ENCODE measurements around the gene GALNT12. TPM values are rescaled to one million over a fixed set of nuclear protein-coding genes. Genes with fewer than 3 reads are reported as not detected.

GALNT12 gene
- total RNA-seq, 1 experiment from 2014 or later, result 52.9 TPM

DNA sequence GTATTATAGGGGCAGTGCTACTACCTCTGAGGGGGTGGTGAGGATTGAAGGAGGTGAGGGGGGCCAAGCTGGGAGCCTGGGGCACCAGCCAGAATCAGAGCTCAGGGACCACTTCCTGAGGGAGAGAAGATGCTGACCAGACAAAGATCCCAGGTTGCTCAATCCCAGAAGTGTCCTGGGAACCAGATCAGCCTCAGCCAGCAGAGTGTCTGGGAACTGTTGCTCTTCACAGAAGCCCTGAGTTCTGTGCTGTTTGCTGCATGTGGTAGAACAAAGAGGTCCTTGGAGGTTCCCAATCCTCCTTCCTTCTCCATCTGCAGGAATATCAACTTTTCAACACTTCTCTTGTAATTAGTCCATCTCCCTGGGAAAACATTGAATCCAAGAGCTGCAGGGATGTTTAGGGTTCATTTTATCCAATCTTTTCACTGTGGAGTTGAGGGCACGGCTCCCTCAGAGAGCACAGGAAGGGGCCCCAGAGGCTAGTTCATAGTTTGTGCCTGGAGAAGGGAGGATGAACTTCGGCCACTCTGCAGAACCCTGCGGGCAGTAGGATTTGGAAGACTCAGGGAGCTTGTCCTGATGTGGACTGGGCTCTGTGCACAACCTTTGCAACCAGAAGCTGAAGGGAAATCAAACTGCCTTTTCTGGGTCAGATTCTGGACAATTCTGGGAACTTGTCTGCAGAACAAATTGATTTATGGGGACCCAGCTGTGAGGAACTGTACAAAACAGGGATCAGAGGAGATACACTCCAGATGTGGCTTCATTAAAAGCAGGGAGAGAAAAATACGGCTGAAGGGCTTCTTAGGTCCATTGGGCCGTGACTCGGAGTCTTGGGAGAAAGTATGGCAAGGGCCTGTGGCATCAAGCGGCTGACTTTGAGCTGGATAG lies 57.1 kb downstream of the GALNT12 start:
- H3K36me3 ChIP-seq (ENCODE audit: low read depth), result no peaks in the 10 kb centered on the region
- H3F3A ChIP-seq (ENCODE audit: insufficient read depth, low read depth), result no peaks in the 10 kb centered on the region; the same call in 1 of the 2 replicates
- no peaks in the 10 kb centered on the region for H3K9me3 ChIP-seq (ENCODE audit: insufficient read depth, low read depth)
- H3K79me2 ChIP-seq (ENCODE audit: low read depth), result no peaks in the 10 kb centered on the region
- no TSS peak for BruUV-seq (replicated peaks)
- H3K4me3 ChIP-seq, result no peak overlapping the region
- no peak for DNase-seq
- TF ChIP-seq, protein P1, sequence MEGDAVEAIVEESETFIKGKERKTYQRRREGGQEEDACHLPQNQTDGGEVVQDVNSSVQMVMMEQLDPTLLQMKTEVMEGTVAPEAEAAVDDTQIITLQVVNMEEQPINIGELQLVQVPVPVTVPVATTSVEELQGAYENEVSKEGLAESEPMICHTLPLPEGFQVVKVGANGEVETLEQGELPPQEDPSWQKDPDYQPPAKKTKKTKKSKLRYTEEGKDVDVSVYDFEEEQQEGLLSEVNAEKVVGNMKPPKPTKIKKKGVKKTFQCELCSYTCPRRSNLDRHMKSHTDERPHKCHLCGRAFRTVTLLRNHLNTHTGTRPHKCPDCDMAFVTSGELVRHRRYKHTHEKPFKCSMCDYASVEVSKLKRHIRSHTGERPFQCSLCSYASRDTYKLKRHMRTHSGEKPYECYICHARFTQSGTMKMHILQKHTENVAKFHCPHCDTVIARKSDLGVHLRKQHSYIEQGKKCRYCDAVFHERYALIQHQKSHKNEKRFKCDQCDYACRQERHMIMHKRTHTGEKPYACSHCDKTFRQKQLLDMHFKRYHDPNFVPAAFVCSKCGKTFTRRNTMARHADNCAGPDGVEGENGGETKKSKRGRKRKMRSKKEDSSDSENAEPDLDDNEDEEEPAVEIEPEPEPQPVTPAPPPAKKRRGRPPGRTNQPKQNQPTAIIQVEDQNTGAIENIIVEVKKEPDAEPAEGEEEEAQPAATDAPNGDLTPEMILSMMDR (conservative IDR thresholded peaks at IDR 0.05), result no peak
- no peak for TF ChIP-seq EZH2 (IDR thresholded peaks at IDR 0.05; ENCODE audit: low read depth)
- H3K27ac ChIP-seq, result no peak overlapping the region
- ChIA-PET POLR2A (ENCODE audit: unreplicated experiment) (no interaction called here), CTCF (interaction anchor here (0.6 kb wide), 1 partner anchor 73 kb away, joined by 3 read pairs; no protein-coding TSS in a partner anchor)
- no peaks in the 10 kb centered on the region for H3K9me2 ChIP-seq (ENCODE audit: insufficient read depth)
- H3K4me1 ChIP-seq (replicated peaks; ENCODE audit: insufficient read depth), result peaks cover 23% of the 10 kb centered on the region
- intact Hi-C loops (cut with micrococcal nuclease; ENCODE audit: unreplicated experiment), result no loop called here
- H2AFZ ChIP-seq, result no peak overlapping the region
- no peaks in the 10 kb centered on the region for H4K20me1 ChIP-seq (ENCODE audit: insufficient read depth)
- no peak overlapping the region for H3K4me2 ChIP-seq
- H3K27me3 ChIP-seq (ENCODE audit: insufficient read depth, low read depth), result no peaks in the 10 kb centered on the region

DNA sequence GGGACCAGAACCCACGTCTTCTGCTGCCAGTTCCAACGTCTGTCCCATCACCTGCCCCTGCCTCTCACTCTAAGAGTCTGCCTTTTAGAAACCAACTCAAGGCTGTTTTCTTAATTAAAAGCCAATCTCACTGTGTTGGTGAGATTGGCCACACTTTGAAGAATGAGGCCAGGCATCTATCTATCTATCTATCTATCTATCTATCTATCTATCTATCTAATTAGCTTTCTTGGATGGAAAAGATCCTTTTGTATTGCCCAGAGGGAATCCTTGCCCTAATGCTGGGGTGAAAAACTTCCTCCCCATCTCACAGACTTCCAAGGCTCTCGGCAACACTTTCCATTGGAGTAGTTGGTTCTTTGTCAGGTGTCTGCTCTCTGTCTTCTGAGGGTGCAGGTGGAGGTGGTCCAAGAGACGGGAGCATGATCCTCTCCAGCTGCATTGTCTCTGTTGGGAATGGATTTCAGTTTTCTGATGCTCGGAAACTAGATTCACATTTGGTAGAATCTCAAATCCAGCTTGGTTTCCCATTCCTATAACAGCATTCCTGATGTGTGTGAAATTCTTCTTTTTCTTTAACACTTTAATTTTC lies 57.9 kb downstream of the GALNT12 start:
- Histone ChIP-seq H3K4me1 (replicated peaks; ENCODE audit: insufficient read depth) (peaks cover 23% of the 10 kb centered on the region), H3K27ac (no peak overlapping the region), H3K4me3 (no peak overlapping the region), H2AFZ (no peak overlapping the region), H3F3A (ENCODE audit: insufficient read depth, low read depth) (no peaks in the 10 kb centered on the region; the same call in 1 of the 2 replicates), H3K79me2 (ENCODE audit: low read depth) (no peaks in the 10 kb centered on the region), H3K9me2 (ENCODE audit: insufficient read depth) (no peaks in the 10 kb centered on the region), H4K20me1 (ENCODE audit: insufficient read depth) (no peaks in the 10 kb centered on the region), H3K4me2 (no peak overlapping the region), H3K36me3 (ENCODE audit: low read depth) (no peaks in the 10 kb centered on the region), H3K9me3 (ENCODE audit: insufficient read depth, low read depth) (no peaks in the 10 kb centered on the region), H3K27me3 (ENCODE audit: insufficient read depth, low read depth) (no peaks in the 10 kb centered on the region)
- no peak for DNase-seq
- CTCF ChIA-PET, result no interaction called here
- TF ChIP-seq EZH2 (IDR thresholded peaks at IDR 0.05; ENCODE audit: low read depth), result no peak
- TF ChIP-seq, protein P1 (conservative IDR thresholded peaks at IDR 0.05), result no peak
- intact Hi-C loops (cut with micrococcal nuclease; ENCODE audit: unreplicated experiment), result no loop called here
- no TSS peak for BruUV-seq (replicated peaks)
- POLR2A ChIA-PET (ENCODE audit: unreplicated experiment), result no interaction called here

DNA sequence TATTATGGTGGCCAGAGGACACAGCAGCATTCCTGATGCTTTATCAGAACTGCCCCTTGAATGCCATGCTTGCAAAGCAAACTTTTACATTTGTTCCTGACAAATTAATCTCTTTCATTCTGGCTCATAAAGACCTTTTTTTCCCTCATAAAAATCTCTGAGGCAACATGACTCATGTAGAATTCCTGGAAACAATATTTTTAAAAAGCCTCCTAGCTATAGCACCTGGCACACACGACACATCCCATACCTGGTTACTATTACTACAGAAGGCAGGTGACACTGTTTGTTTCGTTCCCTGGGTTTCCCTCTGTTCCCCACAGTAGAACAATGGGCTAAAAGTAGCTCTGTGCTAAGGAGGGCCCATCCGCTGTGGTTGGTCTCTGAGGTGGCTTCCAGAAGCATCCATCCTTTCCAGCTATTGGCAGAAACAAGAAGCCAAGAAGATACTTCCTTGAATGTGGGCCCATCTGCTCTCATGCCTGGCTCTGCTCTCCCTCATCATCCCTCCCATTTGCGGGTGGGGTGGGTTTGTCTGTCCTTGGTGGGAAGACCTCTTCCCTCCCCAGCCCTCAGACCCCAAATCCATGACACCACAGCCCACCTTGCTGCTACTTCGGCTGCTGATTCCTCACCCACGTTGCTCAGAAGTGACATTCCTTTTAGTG lies 59.1 kb downstream of the GALNT12 start:
- BruUV-seq (replicated peaks), result no TSS peak
- Histone ChIP-seq H4K20me1 (ENCODE audit: insufficient read depth) (no peaks in the 10 kb centered on the region), H3K9me3 (ENCODE audit: insufficient read depth, low read depth) (no peaks in the 10 kb centered on the region), H3K4me2 (no peak overlapping the region), H3K36me3 (ENCODE audit: low read depth) (no peaks in the 10 kb centered on the region), H3K4me1 (replicated peaks; ENCODE audit: insufficient read depth) (peaks cover 23% of the 10 kb centered on the region), H3K27ac (no peak overlapping the region), H3K9me2 (ENCODE audit: insufficient read depth) (no peaks in the 10 kb centered on the region), H3F3A (ENCODE audit: insufficient read depth, low read depth) (no peaks in the 10 kb centered on the region; the same call in 1 of the 2 replicates), H3K4me3 (no peak overlapping the region), H2AFZ (no peak overlapping the region), H3K27me3 (ENCODE audit: insufficient read depth, low read depth) (no peaks in the 10 kb centered on the region), H3K79me2 (ENCODE audit: low read depth) (no peaks in the 10 kb centered on the region)
- DNase-seq, result peak in 1 of 2 experiments; percentile 38
- ChIA-PET POLR2A (ENCODE audit: unreplicated experiment) (no interaction called here), CTCF (no interaction called here)
- TF ChIP-seq, protein P1 (conservative IDR thresholded peaks at IDR 0.05), result no peak
- no peak for TF ChIP-seq EZH2 (IDR thresholded peaks at IDR 0.05; ENCODE audit: low read depth)
- intact Hi-C loops (cut with micrococcal nuclease; ENCODE audit: unreplicated experiment), result no loop called here

Measured in PC-9 (cell line).